Myocyte (in vitro differentiated cells): Measurements from ENCODE around the gene TFR2. TPM values are rescaled to one million over a fixed set of nuclear protein-coding genes. Genes with fewer than 3 reads are reported as not detected.
A peak's percentile ranks its signal among the peaks of the same experiment; 100 is the strongest.

Source experiments
- DNase-seq: peaks from one replicate; pipeline ENCODE4 v3.0.0-alpha.2; 2012; ENCODE audit warnings: low read depth
- total RNA-seq: library from RNA; depleted of rRNA; stranded (reverse); fragments of >200 nt; gene quantifications from 2 replicates; pipeline ENCODE4 v1.2.3, GENCODE V29; 2014

Gene TFR2
- total RNA-seq, 1 donor from 2014 or later, result not detected

DNA sequence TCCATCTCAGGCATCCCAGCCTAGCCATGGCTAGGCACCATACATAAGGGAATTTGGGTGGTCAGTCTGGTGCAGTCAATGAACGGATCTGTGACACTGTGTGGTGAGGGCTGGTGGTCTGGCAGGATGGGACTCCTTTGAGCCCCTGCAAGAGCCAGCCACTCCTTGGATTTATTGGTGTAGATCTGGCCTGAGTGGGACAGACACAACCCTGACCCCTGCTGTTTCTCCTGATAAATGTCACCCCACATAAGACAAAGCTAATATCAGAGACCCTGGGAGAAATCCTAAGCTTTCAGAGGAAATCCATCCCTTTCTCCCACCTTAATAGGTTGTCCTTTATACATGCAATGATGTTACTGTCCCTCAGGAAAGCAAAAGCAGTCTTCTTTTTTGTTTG lies 52.9 kb downstream of the TFR2 start:
- peak; percentile 42 for DNase-seq

- peak; percentile 100 for DNase-seq
These were observed 54.9 kb downstream of the TFR2 start, which contains the start of gene FBXO24 for GRCh38 chr7:100586266-100587025. TSS of gene FBXO24 (plus strand) at chr7:100586328. CDS start at chr7:100586626, 298 bp downstream.

DNA sequence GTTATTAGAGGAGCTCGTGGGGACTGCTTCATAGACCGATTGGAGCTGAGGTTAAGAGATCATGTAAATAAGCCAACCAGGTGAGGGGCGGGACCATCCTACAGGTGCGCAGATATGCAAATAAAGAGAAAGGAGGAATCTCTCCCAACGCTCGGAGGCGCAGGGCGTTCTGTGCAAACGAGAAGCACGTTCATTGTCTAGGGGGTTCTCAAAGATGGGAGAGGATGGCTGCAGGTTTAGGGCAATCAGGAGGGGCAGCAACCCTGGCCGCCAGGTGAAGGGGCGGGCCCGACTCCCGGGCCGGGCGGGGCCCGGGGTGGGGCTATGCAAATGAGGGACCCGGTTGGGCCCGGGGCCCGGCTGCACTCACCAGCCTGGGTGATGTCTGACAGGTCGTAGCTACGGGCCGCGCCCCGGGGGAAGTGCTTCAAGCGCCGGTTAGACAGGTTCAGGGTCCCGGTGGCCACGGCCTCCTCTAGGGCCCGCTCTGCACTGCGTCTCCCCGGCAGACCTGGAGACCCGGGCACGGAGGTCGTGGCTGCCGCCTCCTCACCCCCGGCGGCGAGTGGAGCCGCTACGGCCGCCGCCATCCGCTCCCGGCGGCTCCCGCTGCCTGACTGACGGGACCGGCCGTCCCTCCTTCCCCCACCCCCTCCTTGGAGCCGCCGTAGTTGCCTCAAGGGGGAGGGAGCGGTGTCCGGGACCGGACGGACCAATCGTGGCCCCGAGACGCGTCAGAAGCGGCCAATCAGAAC lies 55.7 kb downstream of the TFR2 start, which contains the start of gene LRCH4:
Gene LRCH4, minus strand, starts transcription at position 619 of the 755 bp plus-strand sequence. Its CDS starts 29 bp downstream, at position 590.
- no peak for DNase-seq

- DNase-seq, result peak; percentile 94
These were observed 56.5 kb downstream of the TFR2 start for GRCh38 chr7:100584683-100585510.

DNA sequence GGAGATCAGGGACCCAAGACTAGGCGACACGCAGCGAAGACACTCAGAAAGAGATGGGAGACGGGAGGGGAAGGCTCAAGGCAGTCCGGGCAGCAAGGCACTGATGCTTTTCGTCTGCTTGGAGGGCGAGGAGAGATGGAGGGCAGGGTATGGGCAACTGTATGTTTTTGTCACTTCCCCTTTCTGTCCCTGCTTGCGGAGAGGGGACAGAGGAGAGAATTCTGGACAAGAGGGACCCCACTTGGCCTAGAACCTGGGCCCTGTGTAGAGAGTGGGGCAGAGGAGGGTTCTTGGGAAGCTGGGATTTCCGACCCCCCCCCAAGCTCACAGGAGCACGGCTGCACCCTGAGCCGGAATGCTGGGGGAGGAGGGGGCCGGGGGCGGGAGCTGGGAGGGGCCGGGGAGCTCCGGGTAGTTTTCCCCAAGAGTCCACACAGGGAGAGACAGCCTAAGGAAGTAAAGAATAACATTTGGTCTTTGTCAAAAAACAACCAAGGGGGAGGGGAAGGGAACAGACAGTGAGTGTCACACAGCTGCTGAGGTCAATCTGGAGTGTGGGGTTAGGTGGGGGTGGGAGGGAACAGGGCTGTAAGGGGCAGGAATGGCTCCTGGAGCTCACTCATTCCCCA lies 57.2 kb downstream of the TFR2 start:
- peak; percentile 94 for DNase-seq

- peak; percentile 33 for DNase-seq
These were observed 58.0 kb downstream of the TFR2 start for GRCh38 chr7:100583132-100584053.

DNA sequence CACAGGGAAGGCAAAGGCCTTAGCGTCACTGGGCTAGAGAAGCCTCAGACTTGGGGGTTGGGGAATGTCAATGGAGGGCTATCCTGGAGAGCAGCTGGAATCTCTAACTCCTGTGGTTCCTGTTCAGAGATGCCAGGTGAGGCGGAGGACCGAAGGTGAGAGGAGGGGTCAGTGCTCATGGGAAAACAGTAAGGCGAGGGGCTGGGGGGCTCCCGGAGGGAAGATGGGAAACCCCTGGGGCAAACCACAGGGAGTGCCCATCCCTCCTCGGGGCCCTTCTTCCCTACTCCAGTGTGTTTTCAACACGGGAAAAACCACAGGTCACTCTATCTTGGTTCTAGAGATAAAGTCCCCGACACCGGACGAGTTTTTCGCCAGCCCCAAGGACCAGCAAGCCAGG lies 58.7 kb downstream of the TFR2 start:
- DNase-seq, result no peak

DNA sequence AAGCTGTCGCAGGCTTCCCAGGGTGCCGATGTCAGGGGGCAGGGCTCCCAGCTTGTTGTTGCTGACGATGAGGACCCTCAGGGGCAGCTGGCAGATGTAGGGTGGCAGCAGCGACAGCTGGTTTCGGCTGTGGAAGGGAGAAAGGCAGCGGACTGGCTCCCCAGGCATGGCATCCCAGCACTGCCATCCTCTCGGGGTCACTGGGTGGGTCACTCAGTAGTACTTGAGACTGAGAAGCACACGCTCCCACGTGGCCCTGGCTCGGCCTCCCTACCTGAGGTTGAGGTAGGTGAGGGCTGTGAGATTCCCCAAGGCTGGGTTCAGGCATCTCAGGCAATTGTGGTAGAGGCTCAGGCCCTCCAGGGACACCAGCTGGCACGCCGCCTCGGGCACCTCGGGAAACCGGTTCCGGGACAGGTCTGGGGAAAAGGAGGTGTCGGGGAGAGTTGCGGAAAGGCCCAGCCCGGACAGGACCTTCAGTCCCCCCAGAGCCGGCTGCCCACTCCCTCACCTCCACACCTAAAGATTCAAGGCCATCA lies 59.2 kb downstream of the TFR2 start:
- DNase-seq, result no peak

DNA sequence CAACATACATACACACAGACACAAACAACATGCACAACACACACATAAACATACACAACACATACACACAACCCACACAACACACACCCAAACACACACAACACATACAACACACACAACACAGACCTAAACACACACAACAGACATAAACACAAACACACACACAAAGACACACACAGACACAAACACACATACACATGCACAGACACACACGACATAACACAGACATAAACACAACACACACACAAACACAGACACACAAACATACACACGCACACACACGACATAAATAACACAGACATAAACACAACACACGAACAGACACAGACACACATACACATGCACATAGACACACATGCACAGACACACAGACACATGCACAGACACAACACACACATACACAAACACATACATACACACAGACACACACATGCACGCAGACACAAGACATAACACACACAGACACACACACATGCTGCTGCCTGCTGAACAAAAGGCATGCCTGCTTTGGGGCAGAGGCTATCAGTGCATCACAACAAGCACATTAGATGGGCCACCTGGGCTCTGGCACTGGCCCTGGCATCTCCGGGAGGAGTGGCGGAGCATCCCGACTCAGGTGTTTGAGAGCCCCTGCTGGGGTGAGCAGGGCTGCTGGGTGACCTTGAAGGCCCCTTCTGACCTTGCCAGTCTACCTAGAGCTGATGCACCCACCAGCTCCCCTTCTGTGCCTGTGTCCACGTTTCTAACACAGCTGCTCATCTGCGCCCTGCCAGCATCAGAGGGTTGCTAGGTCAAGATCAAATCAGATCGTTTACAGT lies 60.7 kb downstream of the TFR2 start:
- no peak for DNase-seq

GRCh38 chr7:100578246-100579183 lies 62.8 kb downstream of the TFR2 start:
- DNase-seq, result no peak

DNA sequence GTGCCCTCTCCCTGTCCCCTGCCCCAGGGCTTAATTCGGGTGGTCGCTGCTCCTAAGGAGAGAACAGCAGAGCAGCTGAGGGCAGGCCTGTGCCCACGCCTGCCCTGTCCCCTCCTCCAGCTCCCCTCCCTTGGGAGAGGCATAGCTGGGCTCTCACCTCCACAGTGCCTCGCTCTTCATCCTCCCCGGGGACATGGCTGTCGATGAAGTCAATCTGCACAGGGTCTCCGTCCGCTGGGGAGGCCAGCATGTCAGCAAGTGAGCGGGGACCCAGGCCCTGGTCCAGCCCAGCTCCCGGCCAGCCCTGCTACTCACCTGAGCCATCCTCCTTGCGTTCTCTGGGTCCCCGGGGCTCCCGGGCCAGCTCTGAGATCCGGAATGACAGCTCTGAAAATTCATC lies 63.8 kb downstream of the TFR2 start:
- DNase-seq, result no peak

- DNase-seq, result no peak
These were observed 64.2 kb downstream of the TFR2 start for GRCh38 chr7:100577103-100577502.

GRCh38 chr7:100576384-100576993 lies 64.9 kb downstream of the TFR2 start:
- no peak for DNase-seq

DNA sequence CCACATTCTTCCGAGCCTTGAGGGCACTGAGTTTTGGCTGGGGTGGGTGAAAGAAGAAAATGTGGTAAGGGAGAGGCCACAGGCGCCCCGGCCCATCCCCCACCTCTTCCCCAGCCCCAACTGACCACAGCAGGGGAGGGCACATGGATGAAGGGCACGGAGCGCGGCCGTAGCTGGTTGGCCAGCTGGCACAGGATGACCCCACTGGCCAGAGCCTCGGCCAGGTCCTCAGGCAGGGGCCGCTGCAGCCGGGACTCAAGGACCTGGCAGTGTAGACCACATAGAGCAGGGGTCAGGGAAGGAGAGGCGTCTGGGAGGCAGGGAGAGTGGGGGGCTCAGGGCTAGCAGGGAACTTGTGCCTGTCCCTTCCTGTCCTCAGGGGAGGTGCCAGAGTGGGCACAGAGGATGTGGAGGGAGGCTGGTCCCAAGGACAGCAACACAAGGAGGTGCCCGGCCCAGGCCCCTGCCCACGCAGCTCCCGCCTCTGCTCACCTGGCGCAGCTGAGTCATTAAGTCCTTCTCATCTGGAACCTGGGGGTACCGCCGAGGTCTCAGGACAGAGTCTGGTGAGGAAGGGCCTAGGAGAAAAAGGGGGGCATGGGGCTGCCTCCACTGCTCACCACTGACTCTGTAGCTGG lies 65.5 kb downstream of the TFR2 start:
- no peak for DNase-seq

DNA sequence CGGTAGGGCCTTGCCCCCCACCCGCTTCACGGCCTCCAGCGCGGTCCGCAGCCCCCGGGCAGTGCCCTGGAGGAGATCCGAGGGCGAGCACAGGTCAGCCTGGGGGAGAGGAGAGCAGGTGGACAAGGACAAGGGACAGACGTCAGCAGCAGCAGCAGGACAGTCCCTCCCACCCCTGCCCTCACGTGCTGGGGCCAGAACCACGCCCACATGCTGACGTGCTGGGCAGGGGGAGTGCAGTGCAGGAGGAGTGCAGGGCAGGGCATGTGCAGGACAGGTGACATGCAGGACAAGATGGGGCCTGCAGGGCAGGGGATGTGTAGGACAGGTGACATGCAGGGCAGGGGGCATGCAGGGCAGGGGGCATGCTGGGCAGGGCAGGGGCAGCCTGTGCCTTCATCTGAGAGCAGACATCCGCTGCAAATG lies 66.1 kb downstream of the TFR2 start:
- DNase-seq, result no peak

GRCh38 chr7:100574362-100575205 lies 66.8 kb downstream of the TFR2 start:
- DNase-seq, result no peak
